HEK293 (cell line): ENCODE measurements around the gene GARIN6.

Source experiments
- HOXD13 ChIP-seq: sonication (generic); formaldehyde crosslinking; IDR thresholded peaks from 2 replicates; pipeline ENCODE4 v1.8.0; 2022; ENCODE audit warnings: missing genetic modification reagents, borderline replicate concordance

Gene GARIN6

DNA sequence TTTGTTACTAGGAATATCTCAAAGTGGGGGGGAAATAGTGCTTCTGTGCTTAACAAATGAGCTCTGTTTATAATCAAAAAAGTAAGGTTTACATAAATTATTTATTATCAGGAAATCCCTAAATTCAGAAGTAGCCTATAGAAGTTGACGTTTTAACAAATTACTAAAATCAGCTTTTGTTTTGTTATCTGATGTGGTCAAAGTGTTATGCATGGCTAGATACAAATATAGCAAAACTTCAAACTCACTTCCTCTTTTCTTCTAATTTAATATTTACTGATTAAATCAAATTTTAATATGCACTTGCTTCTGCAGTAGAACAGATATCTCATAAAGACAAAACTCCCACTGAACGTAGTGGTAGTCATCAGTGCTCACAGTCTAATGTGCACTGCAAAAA is 47.5 kb downstream of the GARIN6 start (continued):
- no peak for TF ChIP-seq HOXD13 (CRISPR knock-in tag)
- TF ChIP-seq, all 188 proteins: peak for 0
